ENCODE measurements around the gene PGGHG. TPM values are rescaled to one million over a fixed set of nuclear protein-coding genes. Genes with fewer than 3 reads are reported as not detected.

The PGGHG gene
- total and polyA plus RNA-seq, 2 of the 13 experiments (the other 11 are each of a cell fraction or from before 2014, with no cell fraction given), result 5.9 to 14.8 TPM

- TF ChIP-seq, protein P1, sequence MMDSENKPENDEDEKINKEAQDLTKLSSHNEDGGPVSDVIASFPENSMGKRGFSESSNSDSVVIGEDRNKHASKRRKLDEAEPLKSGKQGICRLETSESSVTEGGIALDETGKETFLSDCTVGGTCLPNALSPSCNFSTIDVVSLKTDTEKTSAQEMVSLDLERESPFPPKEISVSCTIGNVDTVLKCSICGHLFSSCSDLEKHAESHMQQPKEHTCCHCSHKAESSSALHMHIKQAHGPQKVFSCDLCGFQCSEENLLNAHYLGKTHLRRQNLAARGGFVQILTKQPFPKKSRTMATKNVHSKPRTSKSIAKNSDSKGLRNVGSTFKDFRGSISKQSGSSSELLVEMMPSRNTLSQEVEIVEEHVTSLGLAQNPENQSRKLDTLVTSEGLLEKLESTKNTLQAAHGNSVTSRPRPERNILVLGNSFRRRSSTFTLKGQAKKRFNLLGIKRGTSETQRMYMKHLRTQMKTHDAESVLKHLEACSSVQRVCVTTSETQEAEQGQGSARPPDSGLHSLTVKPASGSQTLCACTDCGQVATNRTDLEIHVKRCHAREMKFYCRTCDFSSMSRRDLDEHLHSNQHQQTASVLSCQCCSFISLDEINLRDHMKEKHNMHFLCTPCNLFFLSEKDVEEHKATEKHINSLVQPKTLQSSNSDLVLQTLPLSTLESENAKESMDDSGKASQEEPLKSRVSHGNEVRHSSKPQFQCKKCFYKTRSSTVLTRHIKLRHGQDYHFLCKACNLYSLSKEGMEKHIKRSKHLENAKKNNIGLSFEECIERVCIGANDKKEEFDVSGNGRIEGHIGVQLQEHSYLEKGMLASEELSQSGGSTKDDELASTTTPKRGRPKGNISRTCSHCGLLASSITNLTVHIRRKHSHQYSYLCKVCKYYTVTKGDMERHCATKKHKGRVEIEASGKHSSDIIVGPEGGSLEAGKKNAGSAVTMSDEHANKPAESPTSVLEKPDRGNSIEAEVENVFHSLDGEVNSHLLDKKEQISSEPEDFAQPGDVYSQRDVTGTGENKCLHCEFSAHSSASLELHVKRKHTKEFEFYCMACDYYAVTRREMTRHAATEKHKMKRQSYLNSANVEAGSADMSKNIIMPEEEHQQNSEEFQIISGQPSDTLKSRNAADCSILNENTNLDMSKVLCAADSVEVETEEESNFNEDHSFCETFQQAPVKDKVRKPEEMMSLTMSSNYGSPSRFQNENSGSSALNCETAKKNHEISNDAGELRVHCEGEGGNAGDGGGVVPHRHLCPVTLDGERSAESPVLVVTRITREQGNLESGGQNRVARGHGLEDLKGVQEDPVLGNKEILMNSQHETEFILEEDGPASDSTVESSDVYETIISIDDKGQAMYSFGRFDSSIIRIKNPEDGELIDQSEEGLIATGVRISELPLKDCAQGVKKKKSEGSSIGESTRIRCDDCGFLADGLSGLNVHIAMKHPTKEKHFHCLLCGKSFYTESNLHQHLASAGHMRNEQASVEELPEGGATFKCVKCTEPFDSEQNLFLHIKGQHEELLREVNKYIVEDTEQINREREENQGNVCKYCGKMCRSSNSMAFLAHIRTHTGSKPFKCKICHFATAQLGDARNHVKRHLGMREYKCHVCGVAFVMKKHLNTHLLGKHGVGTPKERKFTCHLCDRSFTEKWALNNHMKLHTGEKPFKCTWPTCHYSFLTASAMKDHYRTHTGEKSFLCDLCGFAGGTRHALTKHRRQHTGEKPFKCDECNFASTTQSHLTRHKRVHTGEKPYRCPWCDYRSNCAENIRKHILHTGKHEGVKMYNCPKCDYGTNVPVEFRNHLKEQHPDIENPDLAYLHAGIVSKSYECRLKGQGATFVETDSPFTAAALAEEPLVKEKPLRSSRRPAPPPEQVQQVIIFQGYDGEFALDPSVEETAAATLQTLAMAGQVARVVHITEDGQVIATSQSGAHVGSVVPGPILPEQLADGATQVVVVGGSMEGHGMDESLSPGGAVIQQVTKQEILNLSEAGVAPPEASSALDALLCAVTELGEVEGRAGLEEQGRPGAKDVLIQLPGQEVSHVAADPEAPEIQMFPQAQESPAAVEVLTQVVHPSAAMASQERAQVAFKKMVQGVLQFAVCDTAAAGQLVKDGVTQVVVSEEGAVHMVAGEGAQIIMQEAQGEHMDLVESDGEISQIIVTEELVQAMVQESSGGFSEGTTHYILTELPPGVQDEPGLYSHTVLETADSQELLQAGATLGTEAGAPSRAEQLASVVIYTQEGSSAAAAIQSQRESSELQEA (CRISPR knock-in tag; IDR thresholded peaks at IDR 0.05; ENCODE audit: not compliant biosample characterization), result peak; percentile 40
- TF ChIP-seq, protein P2, sequence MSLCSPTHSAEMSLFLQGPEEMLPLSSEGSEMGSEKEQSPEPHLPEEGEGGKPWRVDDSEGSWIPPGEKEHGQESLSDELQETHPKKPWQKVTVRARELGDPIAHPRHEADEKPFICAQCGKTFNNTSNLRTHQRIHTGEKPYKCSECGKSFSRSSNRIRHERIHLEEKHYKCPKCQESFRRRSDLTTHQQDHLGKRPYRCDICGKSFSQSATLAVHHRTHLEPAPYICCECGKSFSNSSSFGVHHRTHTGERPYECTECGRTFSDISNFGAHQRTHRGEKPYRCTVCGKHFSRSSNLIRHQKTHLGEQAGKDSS (CRISPR knock-in tag; IDR thresholded peaks at IDR 0.05; ENCODE audit: borderline replicate concordance, low read depth), result 0 out of 2 replicates have a peak, but pooled peaks have one; percentile 57
- TF ChIP-seq CREB1 (IDR thresholded peaks at IDR 0.05) (peak; percentile 94), CREB1 (CRISPR knock-in tag; IDR thresholded peaks at IDR 0.05) (peak; percentile 67), THAP11 (CRISPR knock-in tag; IDR thresholded peaks at IDR 0.05) (0 out of 2 replicates have a peak, but pooled peaks have one; percentile 16), KAT8 (CRISPR knock-in tag; IDR thresholded peaks at IDR 0.05) (0 out of 2 replicates have a peak, but pooled peaks have one; percentile 35), GATAD2A (CRISPR knock-in tag; IDR thresholded peaks at IDR 0.05) (peak; percentile 41; the same call in 1 of the 2 replicates), TAF1 (CRISPR knock-in tag; IDR thresholded peaks at IDR 0.05) (no peak), MYC (CRISPR knock-in tag; IDR thresholded peaks at IDR 0.05; ENCODE audit: borderline replicate concordance) (0 out of 2 replicates have a peak, but pooled peaks have one; percentile 6), PRDM10 (CRISPR knock-in tag; IDR thresholded peaks at IDR 0.05; ENCODE audit: low read depth) (no peak), ZNF253 (CRISPR knock-in tag; IDR thresholded peaks at IDR 0.05; ENCODE audit: borderline replicate concordance) (no peak), SOX6 (IDR thresholded peaks at IDR 0.05) (no peak), SOX6 (CRISPR knock-in tag; IDR thresholded peaks at IDR 0.05) (peak; percentile 18; the same call in 1 of the 2 replicates), ZNF776 (CRISPR knock-in tag; IDR thresholded peaks at IDR 0.05) (no peak), ZNF136 (CRISPR knock-in tag; IDR thresholded peaks at IDR 0.05; ENCODE audit: low read depth) (0 out of 2 replicates have a peak, but pooled peaks have one; percentile 48), CREM (IDR thresholded peaks at IDR 0.05) (peak; percentile 50; the same call in 1 of the 2 replicates), CREM (CRISPR knock-in tag; IDR thresholded peaks at IDR 0.05) (no peak), POLR2AphosphoS5 (IDR thresholded peaks at IDR 0.05; ENCODE audit: low read depth, low read length) (no peak)
Observed at GRCh38 chr11:326842-327580, 38.1 kb downstream of the PGGHG start (continued).
